Erythroblast (primary cell): ENCODE results near the gene TRPM3.

ENCODE experiments used
- GATA1 ChIP-seq: IDR thresholded peaks from 2 replicates; pipeline ENCODE4 v1.6.1; 2011; ENCODE audit warnings: low read depth, mild to moderate bottlenecking, control low read depth, low read length, moderate library complexity
- POLR2A ChIP-seq: IDR thresholded peaks from 2 replicates; pipeline ENCODE4 v1.6.1; 2011; ENCODE audit warnings: mild to moderate bottlenecking, low read length

DNA sequence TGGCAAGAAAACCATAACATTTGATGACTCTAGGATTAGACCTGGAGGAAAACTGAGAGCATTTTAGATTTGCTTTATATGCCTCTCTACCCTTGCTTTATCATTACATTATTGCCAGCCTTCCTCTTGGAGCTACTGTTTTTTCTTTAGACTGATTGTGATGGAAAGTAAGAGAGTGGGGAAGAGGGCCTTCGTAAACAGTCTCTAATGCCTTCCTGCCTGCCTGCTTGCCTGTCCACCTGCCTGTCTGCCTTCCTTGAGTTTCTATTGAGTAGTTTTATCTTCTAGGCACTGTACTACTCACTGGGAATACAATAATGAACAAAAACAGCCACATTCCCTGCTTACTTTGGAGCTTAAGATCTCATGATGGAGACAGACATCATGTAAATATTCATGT lies 189.3 kb downstream of the TRPM3 start:
- TF ChIP-seq POLR2A = no peak
- no peak for TF ChIP-seq GATA1
